ENCODE results near the gene XRN2.

The XRN2 gene

DNA sequence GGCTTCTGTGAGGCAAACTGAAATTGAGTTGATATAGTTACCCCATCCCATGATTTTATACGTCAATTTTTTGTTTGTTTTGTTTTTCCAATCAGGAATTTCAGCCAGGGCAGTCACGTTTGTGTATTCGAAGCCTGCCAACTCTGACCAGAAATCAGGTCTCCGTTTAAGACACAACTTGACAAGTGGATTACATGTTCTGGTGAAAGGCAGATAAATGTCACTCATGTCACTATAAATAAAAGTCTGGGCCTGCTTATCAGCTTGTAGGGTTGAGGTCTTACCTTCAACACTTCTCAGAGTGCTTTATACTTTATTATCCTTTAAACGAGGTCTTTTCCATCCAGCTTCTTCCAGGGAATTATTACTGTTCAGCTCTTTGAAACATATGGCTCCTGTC lies 8.4 kb upstream of the XRN2 start:
- DNase-seq (ENCODE audit: low read depth) = no peak

DNA sequence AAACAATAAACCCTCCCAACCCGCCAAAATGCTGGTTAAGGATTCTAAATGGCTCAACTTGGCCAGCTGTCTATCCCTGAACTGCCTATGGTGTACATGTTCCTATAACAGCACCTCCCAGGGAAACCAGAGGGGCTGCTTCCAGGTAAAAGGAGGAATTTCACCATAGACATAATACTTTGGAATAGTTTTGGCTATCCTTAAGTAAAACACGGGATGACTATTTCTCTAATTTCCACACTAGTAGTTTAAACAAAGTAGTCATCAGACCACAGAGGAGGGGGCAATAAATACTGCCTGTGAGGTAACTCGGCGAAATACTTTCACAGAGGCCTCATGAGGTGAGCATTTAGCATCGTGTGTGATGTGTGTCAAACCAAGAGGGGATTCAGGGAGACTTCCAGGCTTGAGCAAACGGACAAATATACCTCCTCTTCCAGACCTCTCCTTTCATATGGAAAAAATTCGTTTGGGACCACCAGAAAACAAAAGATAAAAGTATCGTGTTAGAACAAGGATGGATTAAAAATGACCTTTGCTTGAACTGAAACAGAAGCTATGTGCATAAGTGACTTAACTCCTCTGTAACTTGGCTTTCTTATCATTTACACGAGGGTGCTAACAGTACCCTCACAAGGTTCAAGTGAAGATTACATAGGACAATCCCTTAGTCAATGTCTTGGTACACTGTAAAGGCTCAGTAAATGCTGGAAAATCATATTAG lies 1.0 kb upstream of the XRN2 start:
- DNase-seq (ENCODE audit: low read depth) = no peak

DNA sequence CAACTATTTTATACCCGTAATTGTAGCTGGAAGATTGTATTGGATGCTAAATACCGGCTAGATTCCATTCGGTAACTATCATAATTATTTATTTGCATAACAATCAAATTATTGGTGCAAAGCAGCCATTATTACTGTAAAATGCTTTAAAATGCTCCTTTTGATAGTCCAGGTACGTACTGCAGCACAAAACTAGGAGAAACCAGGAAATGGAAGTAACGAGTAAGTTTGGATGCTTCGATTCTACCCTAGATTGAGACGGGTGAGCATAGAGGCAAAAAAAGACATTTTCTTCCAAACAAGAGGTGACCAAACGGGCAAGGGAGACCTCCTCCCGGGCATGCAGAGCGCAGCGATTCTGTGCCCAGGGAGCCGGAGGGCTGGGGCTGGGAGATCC lies 469 bp upstream of the XRN2 start:
- DNase-seq (ENCODE audit: low read depth) = no peak

DNA sequence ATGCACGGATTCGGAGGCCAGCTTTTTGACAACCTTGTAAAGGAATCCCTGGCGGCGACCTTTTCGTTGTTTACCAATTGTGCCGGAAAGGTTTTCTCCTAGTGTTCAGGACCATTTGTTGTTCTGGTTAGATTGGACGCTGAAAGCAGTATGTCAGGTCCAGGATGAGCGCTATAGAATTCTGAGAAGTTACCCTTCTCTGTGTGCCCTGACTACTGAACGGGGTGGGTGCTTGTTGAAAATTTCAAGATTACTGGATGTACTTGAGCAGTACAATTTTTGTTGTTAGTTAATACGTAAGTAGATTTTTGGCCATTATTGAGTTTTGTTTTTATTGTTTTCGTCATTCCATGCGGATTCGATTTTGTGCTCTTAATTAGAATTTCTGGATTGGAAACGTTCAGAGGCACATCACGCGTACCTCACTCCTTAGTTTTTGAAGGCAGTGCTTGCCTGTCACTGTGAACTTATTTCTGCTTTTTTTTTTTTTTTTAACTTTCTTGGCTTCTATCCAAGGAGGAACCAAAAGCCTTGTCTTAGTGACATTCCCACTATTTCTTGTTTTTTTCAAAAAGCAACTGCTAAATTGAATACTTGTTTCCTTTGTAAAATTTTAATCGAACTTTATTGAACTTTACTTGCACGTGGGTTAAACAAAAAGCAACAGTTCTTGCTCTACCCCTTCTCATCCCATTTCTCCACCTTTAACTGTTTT lies 898 bp downstream of the XRN2 start:
- DNase-seq (ENCODE audit: low read depth) = no peak

DNA sequence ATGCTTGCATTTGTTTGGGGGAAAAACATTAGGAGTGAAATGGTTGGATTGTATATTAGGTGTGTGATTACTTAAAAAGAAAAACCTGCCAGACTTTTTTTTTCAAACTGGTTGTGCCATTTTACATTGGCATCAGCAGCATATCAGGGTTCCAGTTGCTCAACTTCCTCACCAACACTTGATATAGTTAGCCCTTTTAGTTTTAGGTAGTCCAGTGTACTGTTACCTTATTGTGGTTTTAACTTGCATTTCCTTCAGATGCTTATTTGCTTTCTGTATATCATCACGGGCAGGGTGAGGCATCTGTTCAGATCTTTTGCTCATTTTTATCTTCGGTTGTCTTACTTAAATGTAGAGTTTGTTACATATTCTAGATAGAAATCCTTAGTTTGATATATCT lies 5.2 kb downstream of the XRN2 start:
- no peak for DNase-seq (ENCODE audit: low read depth)

DNA sequence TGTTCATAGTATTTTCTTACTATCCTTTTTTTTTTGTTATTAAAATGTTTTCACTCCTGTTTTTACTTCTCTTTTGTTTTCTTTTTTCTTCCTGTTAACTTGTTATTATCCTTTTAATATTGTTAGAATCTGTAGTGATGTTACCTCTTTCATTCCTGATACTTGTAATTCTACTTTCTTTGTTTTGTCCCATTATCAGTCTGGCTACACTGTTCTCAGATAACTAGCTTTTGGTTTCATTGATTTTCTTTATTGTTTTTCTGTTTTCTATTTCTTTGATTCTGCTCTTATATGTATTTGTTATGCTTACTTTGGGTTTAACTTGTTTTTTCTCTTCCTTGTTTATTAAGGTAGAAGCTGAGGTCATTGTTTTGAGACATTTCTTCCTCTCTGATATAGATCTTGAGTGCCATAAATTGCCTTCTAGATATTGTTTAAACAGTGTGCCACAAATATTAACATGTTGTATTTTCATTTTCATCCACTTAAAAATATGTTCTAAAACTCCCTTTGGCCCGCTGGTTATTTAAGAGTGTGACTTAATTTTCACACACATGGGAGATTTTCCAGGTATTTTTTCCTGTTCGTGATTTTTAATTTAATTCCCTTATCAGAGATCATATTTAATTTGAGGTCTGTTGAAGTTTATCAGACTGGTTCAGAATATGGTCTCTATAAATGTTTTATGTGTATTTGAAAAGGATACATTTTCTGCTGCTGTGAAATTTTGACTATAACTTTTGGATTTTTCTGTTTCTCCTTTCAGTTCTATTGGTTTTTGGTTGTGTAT lies 6.7 kb downstream of the XRN2 start:
- no peak for DNase-seq (ENCODE audit: low read depth)

DNA sequence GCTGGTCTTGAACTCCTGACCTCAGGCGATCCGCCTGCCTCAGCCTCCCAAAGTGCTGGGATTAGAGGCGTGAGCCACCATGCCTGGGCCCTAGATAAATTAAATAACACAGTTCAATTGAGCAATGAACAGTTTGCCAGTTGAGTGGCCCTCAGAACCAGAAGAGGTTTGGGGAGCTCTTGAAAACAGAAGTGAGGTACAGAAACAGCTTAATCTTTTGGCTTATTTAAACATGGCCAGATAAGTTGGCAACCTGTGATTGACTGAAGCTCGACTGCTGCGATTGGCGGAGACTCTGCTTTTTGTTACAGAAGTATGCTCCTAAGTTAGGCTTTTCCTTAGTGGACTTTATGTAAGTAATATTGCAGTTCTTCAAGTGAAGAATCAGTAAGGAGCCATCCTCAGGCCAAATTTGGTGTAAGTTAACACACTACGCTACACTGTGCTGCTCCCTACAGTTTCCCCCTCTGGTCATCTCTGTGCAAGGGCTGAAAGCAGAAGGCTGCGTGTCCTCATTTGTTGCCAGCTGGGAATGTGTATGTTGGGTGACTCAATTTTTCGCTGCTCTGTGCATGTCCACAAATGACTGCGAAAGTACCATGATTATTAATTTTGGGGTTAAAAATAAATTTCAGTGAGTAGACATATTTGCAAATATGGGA lies 9.8 kb downstream of the XRN2 start:
- no peak for DNase-seq (ENCODE audit: low read depth)

DNA sequence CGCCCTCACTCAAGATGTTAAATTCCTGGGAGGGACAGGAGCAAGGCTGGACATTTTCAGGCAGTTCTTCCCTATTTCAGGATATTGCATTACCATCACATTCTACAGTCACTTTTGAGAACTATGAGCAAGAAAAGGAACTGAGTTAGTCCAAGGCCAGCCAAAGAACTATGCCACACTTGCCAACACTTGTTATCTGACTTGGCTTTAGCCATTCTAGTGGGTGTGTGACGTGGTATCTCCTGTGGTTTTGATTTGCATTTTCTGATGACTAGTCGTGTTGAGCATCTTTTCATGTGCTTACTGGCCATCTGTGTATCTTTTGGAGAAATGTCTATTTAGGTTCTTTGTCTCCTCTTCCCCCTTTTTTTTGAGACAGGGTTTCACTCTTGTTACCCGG lies 12.0 kb downstream of the XRN2 start:
- DNase-seq (ENCODE audit: low read depth) = peak; percentile 45

DNA sequence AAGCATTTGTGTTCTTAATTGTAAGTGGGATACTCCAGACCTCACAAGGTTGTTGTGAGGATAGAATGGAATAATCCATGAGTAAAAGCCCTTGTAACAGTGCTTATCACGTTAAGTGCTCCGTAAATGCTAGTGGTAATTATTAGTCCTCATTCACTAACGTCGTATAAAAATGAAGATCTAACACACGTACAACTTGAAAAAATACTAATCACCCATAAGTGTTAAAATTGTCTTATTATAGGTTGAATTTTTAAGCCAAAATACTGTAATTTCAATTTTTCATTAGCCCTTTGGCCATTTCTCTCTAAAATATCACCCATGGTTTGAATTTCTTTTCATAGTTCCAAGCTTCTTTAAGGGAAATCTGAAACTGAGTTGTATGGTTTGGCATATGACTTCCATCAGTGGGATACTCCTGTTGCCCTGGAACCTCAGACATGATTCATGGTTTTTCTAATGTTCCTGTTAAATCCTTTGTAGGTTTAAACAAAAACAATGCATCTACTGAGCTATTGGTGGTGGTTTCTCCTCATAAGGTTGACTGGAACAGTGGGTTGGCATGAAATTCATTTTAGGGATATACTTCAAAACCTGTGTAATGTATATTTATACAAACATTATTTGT lies 19.1 kb downstream of the XRN2 start:
- no peak for DNase-seq (ENCODE audit: low read depth)

DNA sequence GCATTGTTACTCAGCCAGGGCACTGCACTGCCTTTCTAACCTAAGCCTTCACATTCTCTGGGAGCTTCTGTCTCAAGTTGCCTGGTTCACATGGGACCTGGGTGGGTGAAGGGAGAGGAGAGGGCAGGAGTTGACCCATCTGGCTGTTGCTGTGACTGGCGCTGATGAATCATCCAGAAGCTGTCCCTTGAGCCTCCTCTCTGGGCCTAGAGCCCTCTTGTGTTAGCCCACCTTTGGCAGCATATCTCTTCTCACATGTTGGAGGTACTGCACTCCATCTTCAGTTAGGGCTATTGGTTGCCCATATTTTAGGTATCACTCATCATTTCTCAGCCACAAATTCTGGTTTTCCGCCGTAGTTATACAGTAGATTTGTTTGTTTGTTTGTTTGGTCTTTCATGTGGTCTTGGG lies 19.8 kb downstream of the XRN2 start:
- DNase-seq (ENCODE audit: low read depth) = no peak

DNA sequence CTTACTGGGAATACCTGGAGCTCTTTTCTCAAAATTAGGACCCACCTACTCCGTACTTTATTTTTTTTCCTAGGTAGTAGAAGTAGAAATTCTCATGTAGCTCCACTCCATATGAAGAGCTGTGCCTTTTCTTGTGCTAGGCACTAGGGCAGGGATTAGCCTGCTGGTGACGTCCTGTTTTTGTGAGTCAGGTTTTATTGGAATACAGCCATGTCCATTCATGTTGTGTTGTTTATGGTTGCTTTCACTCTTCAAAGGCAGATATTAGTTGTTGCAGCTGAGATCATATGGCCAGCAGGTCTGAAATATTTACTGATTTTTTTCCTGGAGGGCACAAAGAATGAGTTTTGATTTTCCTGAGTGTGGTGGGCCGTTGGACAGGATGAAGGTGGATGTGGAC lies 20.5 kb downstream of the XRN2 start:
- peak; percentile 45 for DNase-seq (ENCODE audit: low read depth)

DNA sequence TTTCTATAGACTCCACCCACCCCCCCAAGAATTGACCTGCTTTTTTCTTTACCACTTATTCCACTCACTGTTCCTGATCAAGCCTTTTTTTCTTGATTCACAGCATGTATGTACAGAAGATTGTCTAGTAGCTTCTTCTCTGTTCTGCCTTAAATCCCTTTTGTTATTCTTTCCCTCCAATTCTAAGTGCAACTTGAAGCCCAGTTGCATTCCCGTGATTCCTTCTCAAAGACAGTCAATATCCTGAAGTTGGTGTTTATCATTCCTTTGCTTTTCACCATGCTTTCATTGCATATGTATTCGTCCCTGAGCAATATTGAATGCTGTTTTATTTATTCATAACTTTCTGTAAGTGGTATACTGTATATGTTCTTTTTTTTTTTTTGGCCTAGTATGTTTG lies 21.0 kb downstream of the XRN2 start:
- no peak for DNase-seq (ENCODE audit: low read depth)

DNA sequence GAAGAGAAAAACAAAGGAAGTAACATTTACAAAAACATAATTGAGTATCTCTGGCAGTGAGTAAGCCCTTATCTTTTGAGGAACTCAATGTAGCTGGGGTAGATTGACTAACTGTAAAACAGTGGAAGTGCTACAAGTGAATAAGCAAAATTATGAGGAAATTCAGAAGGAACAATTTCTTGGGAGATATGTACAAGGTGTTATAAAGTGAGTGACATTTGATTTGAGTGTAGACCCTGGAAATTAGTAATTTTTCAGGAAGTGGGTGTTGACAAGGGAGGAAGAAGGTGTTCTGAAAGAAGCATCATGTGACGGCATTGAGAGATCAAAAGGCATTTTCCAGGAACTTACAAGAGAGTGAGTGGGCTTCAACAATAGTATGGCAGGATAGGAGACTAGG lies 22.2 kb downstream of the XRN2 start:
- no peak for DNase-seq (ENCODE audit: low read depth)

DNA sequence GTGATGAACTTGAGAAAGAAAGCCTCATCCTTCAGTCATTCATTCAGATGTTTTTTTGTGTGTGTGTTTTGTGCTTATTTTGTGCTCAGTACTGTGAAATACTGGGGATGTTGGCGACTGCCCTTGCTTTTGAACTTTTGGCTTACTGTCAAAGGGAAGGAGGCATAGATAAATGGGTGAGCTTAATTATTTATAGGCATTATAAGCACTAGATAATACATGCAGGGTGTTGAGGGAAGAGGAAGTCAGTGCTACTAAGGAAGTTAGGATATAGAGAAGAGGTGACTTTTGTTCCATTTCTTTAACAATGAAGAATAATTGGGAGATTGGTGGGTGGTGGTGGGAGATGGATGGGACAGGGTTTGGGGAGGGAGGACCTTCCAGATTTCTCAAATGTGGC lies 23.6 kb downstream of the XRN2 start:
- no peak for DNase-seq (ENCODE audit: low read depth)

DNA sequence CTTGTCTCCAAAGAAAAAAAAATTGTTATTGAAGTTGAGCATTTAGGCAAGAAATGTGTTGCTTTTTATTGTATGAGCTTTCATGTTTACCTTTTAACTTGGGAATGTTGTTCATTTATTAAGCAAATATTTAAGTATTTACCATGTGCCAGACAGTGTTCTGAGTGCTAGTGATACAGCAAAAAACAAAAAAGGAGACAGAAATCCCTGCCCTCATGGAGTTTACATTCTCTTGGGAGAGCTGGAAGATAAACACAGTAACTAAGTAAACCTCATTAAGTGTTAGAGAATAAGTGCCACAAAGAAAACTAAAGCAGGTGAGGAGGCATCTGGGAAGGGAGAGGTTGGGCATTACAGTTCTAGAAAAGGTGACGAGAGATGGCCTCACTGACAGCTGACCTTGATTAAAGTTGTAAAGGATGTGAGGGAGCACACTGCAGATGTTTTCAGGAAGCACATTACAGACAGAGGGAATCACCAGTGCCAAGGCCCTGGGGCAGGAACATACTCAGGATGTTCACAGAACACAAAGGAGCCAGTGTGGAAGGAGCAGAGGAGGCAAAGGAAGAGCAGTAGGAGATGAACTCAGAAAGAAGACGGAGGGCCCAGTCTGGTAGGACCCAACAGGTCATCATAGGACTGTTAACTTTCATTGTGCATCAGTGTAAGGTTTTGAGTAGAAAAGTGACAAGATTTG lies 33.5 kb downstream of the XRN2 start:
- no peak for DNase-seq (ENCODE audit: low read depth)

DNA sequence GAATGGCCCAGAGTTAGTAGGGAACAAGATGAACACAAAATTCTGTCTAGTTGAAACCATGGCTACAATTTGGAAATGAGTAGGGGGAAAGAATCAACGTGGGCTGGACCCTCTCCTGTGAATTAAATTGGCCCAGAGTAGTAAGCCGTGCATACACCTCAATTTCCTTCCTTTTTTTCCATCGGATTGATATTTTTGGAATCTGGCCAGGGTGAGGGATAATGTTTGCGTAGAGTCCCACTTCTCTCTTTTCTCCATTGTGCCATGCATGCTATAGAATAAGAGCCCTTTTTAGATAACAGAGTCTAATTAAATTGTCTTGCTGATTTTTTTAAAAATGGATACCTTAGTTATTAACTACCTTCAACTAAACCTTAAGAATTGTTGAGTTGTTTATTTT lies 35.2 kb downstream of the XRN2 start:
- DNase-seq (ENCODE audit: low read depth) = no peak

DNA sequence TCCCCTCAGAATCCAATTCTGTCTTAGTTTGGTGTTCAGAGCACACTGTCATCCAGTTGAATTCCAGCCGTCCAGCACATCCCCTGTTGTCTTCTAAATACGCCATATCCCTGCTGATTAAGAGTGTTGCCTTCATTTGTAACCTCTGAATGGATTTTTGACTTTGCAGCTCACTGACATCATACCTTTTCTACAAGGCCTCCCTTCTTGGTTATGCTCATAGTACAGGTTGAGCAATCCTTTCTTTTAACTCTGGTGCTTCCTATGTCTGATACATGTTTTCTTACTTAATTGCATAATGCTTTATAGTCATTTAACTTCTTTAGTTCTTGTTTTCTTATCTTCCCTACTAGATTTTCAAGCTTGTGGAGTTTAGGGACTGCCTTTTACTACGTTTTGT lies 36.4 kb downstream of the XRN2 start:
- DNase-seq (ENCODE audit: low read depth) = no peak

DNA sequence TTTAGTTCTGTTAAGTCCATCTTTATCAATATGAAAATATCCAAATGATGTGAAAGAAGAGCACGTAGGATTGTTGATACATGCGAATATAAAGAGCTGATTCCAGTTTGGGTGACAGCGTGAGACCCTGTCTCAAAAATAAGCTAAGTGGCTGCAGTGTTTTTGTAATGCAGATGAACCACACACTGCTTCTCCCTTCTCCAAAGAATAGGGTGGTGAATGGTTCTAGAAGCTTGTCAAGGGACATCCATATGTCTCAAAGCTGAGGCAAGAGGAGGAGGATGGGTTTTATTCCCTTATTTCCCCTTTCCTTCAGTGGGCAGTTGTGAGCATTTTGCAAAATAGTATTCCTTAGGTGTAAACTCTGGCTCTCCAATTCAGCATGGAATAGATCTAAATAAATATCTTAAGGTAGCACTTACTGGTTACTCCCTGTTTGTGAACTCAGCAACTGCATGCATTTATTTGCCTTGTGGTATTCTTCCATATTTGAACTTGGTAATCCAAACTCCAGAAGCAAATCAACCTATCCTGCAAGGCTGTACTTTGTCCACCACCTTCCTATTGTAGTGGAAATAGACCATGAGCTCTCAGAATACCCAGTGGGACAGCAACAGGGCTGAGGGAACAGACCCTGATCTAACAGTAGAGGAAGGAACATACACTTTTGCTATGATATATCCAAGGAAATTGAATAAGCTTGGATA lies 38.0 kb downstream of the XRN2 start:
- DNase-seq (ENCODE audit: low read depth) = no peak

DNA sequence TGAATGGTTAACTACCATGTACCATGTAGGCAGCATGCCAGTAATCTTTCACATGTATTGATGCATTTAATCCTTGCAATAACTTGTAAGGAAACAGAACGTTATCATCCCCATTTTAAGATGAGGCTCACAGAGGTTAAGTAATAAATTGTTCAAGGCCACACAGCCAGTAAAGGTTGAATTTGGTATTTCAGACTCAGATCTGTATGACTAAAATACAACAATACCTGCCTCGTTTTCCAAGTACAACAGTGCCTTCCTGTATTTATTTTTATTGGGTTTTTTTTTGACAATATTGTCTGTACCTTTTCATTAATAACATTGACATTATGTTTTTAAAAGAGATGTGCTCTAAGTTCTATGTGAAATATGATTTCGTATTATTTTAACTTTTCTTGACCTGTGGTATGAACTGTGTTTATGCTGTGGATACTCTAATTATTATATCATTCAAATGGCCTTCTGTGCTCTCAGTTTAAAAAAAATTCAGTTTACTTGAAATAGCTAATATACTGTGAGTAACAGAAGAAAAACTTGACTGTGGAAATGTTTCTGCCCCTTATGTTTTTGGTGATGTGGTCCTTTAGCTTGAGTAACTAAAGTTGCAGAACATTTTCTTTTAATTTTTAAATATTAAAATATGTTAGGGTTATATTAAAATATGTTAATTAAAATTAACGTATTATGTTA lies 39.7 kb downstream of the XRN2 start:
- no peak for DNase-seq (ENCODE audit: low read depth)

DNA sequence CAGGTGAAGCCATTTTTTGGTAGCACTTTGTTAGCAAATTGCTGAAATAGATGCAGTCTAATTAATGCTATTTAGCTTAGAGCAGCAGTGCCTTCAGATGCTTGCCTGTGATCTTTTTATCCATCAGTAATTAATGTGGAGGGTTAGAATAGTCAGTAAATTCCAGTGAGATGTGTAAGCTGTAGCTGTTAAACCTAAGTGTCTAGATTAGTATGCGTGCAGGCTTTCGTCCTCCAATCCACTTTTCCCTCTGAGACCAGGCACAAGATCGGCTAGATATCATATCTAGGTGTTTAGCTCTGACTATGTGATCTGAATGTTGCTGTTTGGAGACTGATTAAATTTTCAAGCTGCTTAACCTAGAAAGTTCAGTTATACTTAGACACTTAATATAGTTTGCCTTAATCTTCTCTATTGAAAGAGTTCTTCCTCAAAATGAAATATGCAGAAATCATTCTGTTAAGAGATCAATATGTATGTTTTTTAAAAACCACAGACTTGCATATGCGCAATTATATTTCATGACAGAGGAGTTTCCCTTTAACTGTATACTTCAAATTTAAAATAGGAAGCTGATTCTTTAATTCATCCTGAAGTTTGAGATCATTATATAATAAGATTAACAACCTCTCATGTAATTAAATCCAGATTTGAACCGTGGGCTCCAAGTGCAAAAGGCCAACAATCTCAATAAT lies 41.2 kb downstream of the XRN2 start:
- no peak for DNase-seq (ENCODE audit: low read depth)
